Upper lobe of left lung (tissue), 4 donors: ENCODE measurements around the gene VAV1.

Experiments
- CTCF ChIP-seq, 6 experiments: fragments of 450-650 bp in 4 of 6; fragments of 200-600 bp in 2 of 6; sonication (generic) in 2 of 6; IDR thresholded peaks; one replicate each; pipeline ENCODE4 v1.5.1; 2016 to 2019; ENCODE audit warnings: antibody characterized with exemption in 6 of 6
- POLR2A ChIP-seq, 4 donors: fragments of 450-650 bp; IDR thresholded peaks; one replicate each; pipeline ENCODE4 v1.5.1; 2016 to 2017; ENCODE audit warnings: antibody characterized with exemption in 4 of 4, mild to moderate bottlenecking in 2 of 4
- POLR2AphosphoS5 ChIP-seq, 2 donors: sonication (generic); formaldehyde crosslinking; IDR thresholded peaks; one replicate each; pipeline ENCODE4 v1.5.1; 2017; ENCODE audit warnings: antibody characterized with exemption in 2 of 2

- TF ChIP-seq POLR2A (IDR thresholded peaks at IDR 0.05) = no peak
- no peak for TF ChIP-seq CTCF (IDR thresholded peaks at IDR 0.05)
- TF ChIP-seq POLR2AphosphoS5 (IDR thresholded peaks at IDR 0.05) = no peak
Observed at GRCh38 chr19:6842871-6843607, 70.5 kb downstream of the VAV1 start.
